Activated CD4-positive, alpha-beta T cell treated with anti-CD3 and anti-CD28 coated beads, Interleukin-2, amount 10 ng/mL, durations not matched to agents 24 days and 14 days (primary cell): ENCODE results near the gene CCDC6. TPM values are rescaled to one million over a fixed set of nuclear protein-coding genes. Genes with fewer than 3 reads are reported as not detected.
"Not testable (repeated sequence)": the region's sequence is repeated elsewhere in the genome, so short reads cannot be mapped to it uniquely, and the experiment has no call there.

Source experiments
- DNase-seq: peaks from one replicate; pipeline ENCODE4 v3.0.0; 2022
- H3K27ac Mint-ChIP-seq: one replicate; pipeline ENCODE4 v1.8.0; 2022; ENCODE audit warnings: mild to moderate bottlenecking, mixed read lengths
- H3K27me3 Mint-ChIP-seq: one replicate; pipeline ENCODE4 v1.8.0; 2022; ENCODE audit warnings: mixed read lengths
- H3K36me3 Mint-ChIP-seq: one replicate; pipeline ENCODE4 v1.8.0; 2022; ENCODE audit warnings: low read depth, mild to moderate bottlenecking, mixed read lengths
- H3K4me1 Mint-ChIP-seq: one replicate; pipeline ENCODE4 v1.8.0; 2021; ENCODE audit warnings: mixed read lengths
- H3K4me3 Mint-ChIP-seq: one replicate; pipeline ENCODE4 v1.8.0; 2022; ENCODE audit warnings: mild to moderate bottlenecking, moderate library complexity, mixed read lengths
- H3K9me3 Mint-ChIP-seq: one replicate; pipeline ENCODE4 v1.8.0; 2021; ENCODE audit warnings: mixed read lengths
- intact Hi-C: fragments of 100-400 bp; cut with micrococcal nuclease; formaldehyde crosslinking; loops from one replicate; pipeline ENCODE4 v1.15.1; 2023
- total RNA-seq: library from RNA; stranded (reverse); gene quantifications from 2 replicates; pipeline ENCODE4 v1.2.3, GENCODE V29; 2022

The CCDC6 gene
- total RNA-seq, 1 donor from 2014 or later, result 85.1 TPM

GRCh38 chr10:59753267-59753666, 153.1 kb downstream of the CCDC6 start, which contains the start of gene MRLN:
TSS of gene MRLN (minus strand) at chr10:59753455.
- H3K4me1 Mint-ChIP-seq, result no peaks in the 10 kb centered on the region
- H3K4me3 Mint-ChIP-seq, result no peak within 1 kb of the TSS
- H3K27ac Mint-ChIP-seq, result no peak within 1 kb of the TSS
- peaks cover 10% of the 10 kb centered on the region for H3K27me3 Mint-ChIP-seq
- DNase-seq, result no peak
- H3K36me3 Mint-ChIP-seq, result no peaks in the 10 kb centered on the region
- no peaks in the 10 kb centered on the region for H3K9me3 Mint-ChIP-seq
- intact Hi-C loops, result no loop called here

DNA sequence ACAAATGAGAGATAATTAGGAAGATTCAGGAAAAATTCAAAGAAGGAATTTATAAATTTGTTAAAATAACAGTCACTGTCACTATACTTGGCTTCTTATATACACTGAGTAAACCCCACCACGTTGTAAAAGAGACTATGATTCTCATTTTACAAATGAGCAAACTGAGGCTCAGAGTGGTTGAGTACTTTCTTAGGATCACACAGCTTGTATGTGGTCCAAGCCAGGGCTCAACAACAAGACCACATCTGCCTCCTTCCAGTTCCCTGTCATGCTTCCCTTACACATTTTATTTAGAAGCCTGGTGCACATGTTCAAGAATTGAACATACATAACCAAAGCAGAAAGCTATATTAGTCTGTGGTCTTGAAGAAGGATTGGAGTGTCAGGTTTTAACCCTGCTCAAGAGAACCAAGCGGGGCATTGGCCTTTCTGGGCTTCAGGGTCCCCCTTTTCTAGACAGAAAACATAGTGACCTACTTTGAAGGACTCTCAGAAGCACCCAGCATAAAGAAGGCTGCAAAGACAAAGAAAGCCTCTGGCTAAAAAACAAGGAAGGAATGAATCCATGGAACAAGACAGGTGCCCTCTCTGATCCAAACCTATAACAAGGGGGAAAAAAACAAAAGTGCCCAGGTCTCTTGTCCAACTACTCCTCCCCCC, 153.9 kb downstream of the CCDC6 start:
- no peak overlapping the region for H3K27ac Mint-ChIP-seq
- DNase-seq, result no peak
- H3K27me3 Mint-ChIP-seq, result peaks cover 10% of the 10 kb centered on the region
- H3K4me1 Mint-ChIP-seq, result no peaks in the 10 kb centered on the region
- no peaks in the 10 kb centered on the region for H3K36me3 Mint-ChIP-seq
- no peak overlapping the region for H3K4me3 Mint-ChIP-seq
- intact Hi-C loops, result no loop called here
- no peaks in the 10 kb centered on the region for H3K9me3 Mint-ChIP-seq

- H3K27me3 Mint-ChIP-seq, result peaks cover 8% of the 10 kb centered on the region
- no peak overlapping the region for H3K4me3 Mint-ChIP-seq
- H3K4me1 Mint-ChIP-seq, result no peaks in the 10 kb centered on the region
- intact Hi-C loops, result no loop called here
- no peak for DNase-seq
- H3K27ac Mint-ChIP-seq, result no peak overlapping the region
- H3K36me3 Mint-ChIP-seq, result no peaks in the 10 kb centered on the region
- no peaks in the 10 kb centered on the region for H3K9me3 Mint-ChIP-seq
Observed at GRCh38 chr10:59750155-59750945, 156.0 kb downstream of the CCDC6 start.

DNA sequence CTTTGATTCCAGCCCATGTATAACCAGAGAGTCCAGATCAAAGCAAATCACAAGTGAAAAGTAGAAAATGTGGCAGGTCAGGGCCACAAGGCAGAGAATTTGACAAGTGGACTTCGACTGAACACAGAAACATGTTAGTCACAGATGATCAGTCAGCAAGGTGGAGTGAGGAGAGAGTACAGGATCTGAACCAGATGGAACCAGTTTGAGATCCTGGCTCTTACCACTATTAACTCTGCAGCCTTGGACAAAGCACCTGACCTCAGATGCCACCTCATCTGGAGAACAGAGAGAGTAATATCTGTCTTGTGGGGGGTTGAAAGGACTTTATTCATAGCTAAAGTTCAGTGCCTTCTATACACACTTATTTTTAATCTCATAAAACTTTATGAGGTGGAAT, 157.5 kb downstream of the CCDC6 start:
- no peaks in the 10 kb centered on the region for H3K4me1 Mint-ChIP-seq
- no peak overlapping the region for H3K27ac Mint-ChIP-seq
- peaks cover 8% of the 10 kb centered on the region for H3K27me3 Mint-ChIP-seq
- H3K36me3 Mint-ChIP-seq, result no peaks in the 10 kb centered on the region
- no peak for DNase-seq
- no peaks in the 10 kb centered on the region for H3K9me3 Mint-ChIP-seq
- H3K4me3 Mint-ChIP-seq, result no peak overlapping the region
- intact Hi-C loops, result no loop called here

DNA sequence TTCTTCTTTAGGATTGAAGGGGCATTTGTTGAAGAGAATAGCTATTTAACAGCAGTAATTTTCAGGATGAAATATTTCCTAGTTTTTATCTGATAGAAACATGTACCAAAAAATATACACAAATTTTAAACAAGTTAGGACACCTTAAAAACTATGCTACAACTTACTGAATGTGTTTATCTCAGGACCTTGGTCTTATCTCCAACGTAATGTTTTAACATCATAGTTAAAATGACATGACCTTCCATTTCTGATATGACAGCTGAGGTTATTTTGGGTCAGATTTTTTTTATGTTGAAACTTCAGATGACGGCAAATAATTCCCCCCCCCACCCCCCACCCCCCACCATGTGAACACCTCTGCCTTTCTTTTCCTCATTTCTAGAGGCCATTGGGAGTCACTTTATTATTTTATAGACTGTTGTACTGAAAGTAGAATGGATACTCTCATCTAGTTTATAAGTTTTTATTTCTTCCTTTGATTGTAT, 161.1 kb downstream of the CCDC6 start:
- no peak overlapping the region for H3K27ac Mint-ChIP-seq
- intact Hi-C loops, result no loop called here
- no peak overlapping the region for H3K4me3 Mint-ChIP-seq
- no peaks in the 10 kb centered on the region for H3K4me1 Mint-ChIP-seq
- no peaks in the 10 kb centered on the region for H3K9me3 Mint-ChIP-seq
- H3K27me3 Mint-ChIP-seq, result no peaks in the 10 kb centered on the region
- no peak for DNase-seq
- H3K36me3 Mint-ChIP-seq, result no peaks in the 10 kb centered on the region

- H3K4me3 Mint-ChIP-seq, H3K27me3 Mint-ChIP-seq, H3K9me3 Mint-ChIP-seq, intact Hi-C loops, H3K27ac Mint-ChIP-seq, H3K4me1 Mint-ChIP-seq, H3K36me3 Mint-ChIP-seq, DNase-seq: not testable (repeated sequence)
Observed at GRCh38 chr10:59744762-59745161, 161.6 kb downstream of the CCDC6 start.

DNA sequence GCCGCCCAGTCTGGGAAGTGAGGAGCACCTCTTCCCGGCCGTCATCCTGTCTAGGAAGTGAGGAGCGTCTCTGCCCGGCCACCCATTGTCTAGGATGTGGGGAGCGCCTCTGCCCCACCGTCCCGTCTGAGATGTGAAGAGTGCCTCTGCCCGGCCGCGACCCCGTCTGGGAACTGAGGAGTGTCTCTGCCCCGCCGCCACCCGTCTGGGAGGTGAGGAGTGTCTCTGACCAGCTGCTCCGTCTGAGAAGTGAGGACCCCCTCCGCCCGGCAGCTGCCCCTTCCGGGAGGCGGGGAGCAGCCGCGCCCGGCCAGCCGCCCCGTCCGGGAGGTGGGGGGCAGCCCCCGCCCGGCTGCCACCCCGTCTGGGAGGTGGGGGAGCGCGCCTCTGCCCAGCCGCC, 162.2 kb downstream of the CCDC6 start:
- H3K4me3 Mint-ChIP-seq, H3K36me3 Mint-ChIP-seq, H3K27ac Mint-ChIP-seq, H3K27me3 Mint-ChIP-seq, H3K4me1 Mint-ChIP-seq, intact Hi-C loops, H3K9me3 Mint-ChIP-seq, DNase-seq: not testable (repeated sequence)

DNA sequence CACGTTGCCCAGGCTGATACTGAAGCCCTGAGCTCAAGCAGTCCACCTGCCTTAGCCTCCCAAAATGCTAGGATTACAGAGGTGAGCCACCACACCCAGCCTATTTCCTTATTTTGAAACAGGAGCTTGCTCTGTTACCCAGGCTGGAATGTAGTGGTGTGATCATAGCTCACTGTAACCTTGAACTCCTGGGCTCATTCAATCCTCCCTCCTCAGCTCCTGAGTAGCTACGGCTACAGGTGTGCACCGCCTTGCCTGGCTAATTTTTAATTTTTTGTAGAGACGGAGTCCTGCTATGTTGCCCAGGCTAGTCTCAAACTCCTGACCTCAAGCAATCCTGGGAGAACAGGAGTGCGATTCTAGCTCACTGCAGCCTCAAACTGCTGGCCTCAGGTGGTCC, 164.8 kb downstream of the CCDC6 start:
- Mint-ChIP-seq H3K4me1 (no peaks in the 10 kb centered on the region), H3K4me3 (no peak overlapping the region), H3K27me3 (peaks cover 2% of the 10 kb centered on the region), H3K36me3 (no peaks in the 10 kb centered on the region), H3K9me3 (no peaks in the 10 kb centered on the region), H3K27ac (no peak overlapping the region)
- intact Hi-C loops, result no loop called here
- no peak for DNase-seq

DNA sequence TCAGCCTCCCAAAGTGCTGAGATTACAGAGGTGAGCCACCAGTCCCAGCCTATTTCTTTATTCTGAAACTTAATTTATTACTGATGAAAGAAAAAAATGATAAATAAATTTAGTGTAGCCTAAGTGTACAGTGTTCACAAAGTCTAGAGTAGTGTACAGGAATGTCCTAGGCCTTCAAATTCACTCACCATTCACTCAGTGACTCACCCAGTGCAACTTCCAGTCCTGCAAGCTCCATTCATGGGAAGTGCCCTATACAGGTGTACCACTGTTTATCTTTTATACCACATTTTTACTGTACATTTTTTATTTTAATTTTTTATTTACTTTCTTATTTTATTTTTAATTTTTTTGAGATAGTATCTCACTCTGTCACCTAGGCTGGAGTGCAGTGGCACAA, 165.3 kb downstream of the CCDC6 start:
- H3K4me1 Mint-ChIP-seq, result no peaks in the 10 kb centered on the region
- no peak overlapping the region for H3K4me3 Mint-ChIP-seq
- no peak overlapping the region for H3K27ac Mint-ChIP-seq
- intact Hi-C loops, result no loop called here
- H3K36me3 Mint-ChIP-seq, result no peaks in the 10 kb centered on the region
- H3K27me3 Mint-ChIP-seq, result peaks cover 2% of the 10 kb centered on the region
- DNase-seq, result no peak
- H3K9me3 Mint-ChIP-seq, result no peaks in the 10 kb centered on the region

Other genes with a start within 250 kb of the CCDC6 start
- gene SLC16A9, start 196.7 kb downstream of the CCDC6 start, total RNA-seq, result 4.4 and 4.5 TPM in 2 replicates
- 0.82 TPM in 1 of 2 replicates, not detected in the other for gene MRLN, start 153.1 kb downstream of the CCDC6 start, total RNA-seq